Right renal cortex interstitium (tissue), 3 donors: ENCODE measurements around the gene ARMC3. TPM values are rescaled to one million over a fixed set of nuclear protein-coding genes. Genes with fewer than 3 reads are reported as not detected.
"Not testable (repeated sequence)": the region's sequence is repeated elsewhere in the genome, so short reads cannot be mapped to it uniquely, and the experiment has no call there.

ENCODE experiments used
- DNase-seq, 3 donors: peaks; one replicate each; pipeline ENCODE4 v3.0.0-alpha.2; 2013; ENCODE audit warnings: low read depth in 3 of 3, low spot score in 2 of 3
- polyA plus RNA-seq, 3 donors: library from polyadenylated mRNA; unstranded; fragments of 120-200 nt; gene quantifications; one replicate each; pipeline ENCODE4 v1.2.1, GENCODE V29; 2013; ENCODE audit not compliant: insufficient read length in 3 of 3

ARMC3 gene
- polyA plus RNA-seq, 3 donors: 13.2 to 14.3 (median 13.9) TPM

GRCh38 chr10:23070092-23070912, 142.4 kb downstream of the ARMC3 start:
- not testable (repeated sequence) for DNase-seq

- no peak for DNase-seq
Measured at GRCh38 chr10:23070913-23071218, 143.0 kb downstream of the ARMC3 start.

GRCh38 chr10:23072593-23072992, 144.7 kb downstream of the ARMC3 start:
- not testable (repeated sequence) for DNase-seq

- no peak for DNase-seq
Measured at GRCh38 chr10:23073527-23073926, 145.7 kb downstream of the ARMC3 start.

DNA sequence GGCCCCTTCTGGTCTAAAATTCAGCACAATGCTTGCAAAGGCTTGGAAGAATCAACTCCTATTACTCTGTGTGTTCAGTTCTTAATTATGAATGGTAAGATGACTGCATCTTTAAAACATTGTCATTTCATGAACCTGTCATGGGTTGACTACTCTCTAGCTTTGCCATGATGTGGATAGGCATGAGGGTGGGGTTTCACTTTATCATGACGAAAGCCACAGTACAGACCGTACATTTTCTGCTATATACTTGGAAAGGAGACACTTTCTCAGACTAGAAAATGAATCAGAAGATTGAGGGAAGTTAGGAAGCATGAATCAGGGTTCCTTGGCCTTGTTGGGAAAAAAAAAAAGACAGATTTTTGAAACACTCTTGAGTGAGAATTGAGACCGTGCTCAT, 147.8 kb downstream of the ARMC3 start:
- DNase-seq: no peak

GRCh38 chr10:23078114-23078513, 150.3 kb downstream of the ARMC3 start:
- no peak for DNase-seq

DNA sequence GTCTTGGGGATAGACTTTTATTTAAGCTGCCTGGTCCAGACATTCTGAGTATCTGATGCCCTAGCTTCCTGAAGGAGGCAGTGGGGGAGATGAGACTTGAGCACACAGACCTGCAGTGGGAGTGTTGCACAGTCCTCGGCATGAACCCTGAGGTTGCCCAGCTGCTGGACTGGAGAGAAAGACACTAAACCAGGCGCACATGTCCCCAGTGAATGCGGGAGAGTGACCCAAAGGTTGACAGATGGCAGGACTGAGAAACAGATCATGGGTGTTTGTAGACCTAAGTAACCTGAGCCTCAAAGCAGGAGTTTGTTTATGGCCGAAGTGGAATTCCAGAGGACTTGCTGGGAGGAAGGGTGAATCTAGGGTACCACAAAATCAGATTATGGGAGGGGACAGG, 151.8 kb downstream of the ARMC3 start:
- DNase-seq: no peak

DNA sequence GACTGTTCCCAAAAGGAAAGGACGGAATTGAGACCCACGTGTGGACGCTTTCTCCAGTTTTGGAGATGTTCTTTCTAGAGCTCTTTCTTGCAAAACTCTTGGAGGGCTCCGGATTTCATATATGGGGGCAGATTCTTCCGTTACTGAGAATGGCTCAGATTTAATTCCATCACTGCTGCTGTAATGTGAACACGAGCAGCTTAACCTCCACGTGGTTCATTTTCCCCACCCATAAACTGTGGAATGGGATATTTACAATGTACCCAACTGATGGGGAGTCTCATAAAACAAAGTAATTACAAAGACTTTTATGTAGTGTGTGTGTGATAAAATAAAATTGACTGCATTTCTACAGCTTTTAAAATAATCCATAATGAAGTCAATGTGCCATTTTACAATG, 152.4 kb downstream of the ARMC3 start:
- no peak for DNase-seq

- no peak for DNase-seq
Measured at GRCh38 chr10:23081221-23081750, 153.4 kb downstream of the ARMC3 start.

- no peak for DNase-seq
Measured at GRCh38 chr10:23081891-23082290, 154.0 kb downstream of the ARMC3 start.

Other genes starting within 250 kb of the ARMC3 start
- 10 to 100 TPM; 25.9 to 28.9 (median 28.6) TPM for gene PIP4K2A, start 213.5 kb upstream of the ARMC3 start, polyA plus RNA-seq
- gene MSRB2, start 167.5 kb downstream of the ARMC3 start, polyA plus RNA-seq: 10 to 100 TPM; 48.2 to 51.5 (median 49.5) TPM